Hindlimb muscle (tissue), 1 donor: ENCODE data around the gene JTB. TPM values are rescaled to one million over a fixed set of nuclear protein-coding genes. Genes with fewer than 3 reads are reported as not detected.
"Not testable (repeated sequence)": the region's sequence is repeated elsewhere in the genome, so short reads cannot be mapped to it uniquely, and the experiment has no call there.

Experiments
- DNase-seq: peaks from one replicate; pipeline ENCODE4 v3.0.0-alpha.2; 2013
- polyA plus RNA-seq: library from polyadenylated mRNA; unstranded; fragments of 120-200 nt; gene quantifications from one replicate; pipeline ENCODE4 v1.2.1, GENCODE V29; 2013; ENCODE audit not compliant: insufficient read length

JTB gene
- 72.1 TPM for polyA plus RNA-seq

GRCh38 chr1:153977250-153978240, at the start of gene JTB:
Gene JTB, minus strand, starts transcription at chr1:153977674. Its CDS starts 422 bp downstream, at chr1:153977252.
- peak; percentile 89 for DNase-seq

DNA sequence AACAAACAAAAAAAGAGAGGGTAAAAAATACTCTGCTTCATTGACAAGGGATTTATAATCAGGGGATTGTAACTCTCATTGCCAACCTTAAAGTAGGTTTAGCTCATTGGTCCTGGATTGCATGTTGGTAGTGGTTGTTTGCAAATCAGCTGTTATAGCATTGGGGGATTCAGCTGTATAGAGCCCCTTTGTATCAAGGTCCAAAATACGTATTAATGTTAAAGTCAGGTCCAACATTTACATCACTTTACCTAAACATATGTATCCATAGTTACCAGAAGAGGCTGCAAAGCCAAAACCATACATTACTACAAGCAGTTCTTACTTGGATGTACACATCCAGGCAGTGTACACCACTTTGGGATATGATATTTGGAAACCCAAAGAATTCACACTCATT, 42.5 kb upstream of the JTB start:
- no peak for DNase-seq

GRCh38 chr1:154019269-154019668, 41.8 kb upstream of the JTB start:
- DNase-seq, result no peak

- DNase-seq, result no peak
These were observed 36.9 kb upstream of the JTB start for GRCh38 chr1:154014154-154014907.

GRCh38 chr1:154012543-154012942, 35.1 kb upstream of the JTB start:
- not testable (repeated sequence) for DNase-seq

DNA sequence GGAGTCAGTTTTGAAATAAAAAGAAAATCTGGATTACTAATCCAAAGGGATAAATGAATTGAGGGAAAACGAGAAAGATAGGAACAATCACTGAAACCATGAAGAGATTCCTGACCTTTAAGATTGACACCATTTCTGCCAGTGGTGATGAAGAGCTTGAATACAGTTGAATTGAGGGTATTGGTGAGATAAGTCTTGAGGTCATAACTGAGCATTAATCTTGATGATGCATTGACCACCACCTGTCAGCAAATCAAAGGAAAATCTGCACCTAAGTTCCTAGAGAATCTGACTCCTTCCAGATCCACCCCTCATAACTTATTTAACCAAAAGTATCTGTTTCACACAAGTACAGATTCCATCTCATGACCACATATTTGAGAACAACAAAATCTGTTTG, 34.7 kb upstream of the JTB start:
- DNase-seq, result no peak

- no peak for DNase-seq
These were observed 28.7 kb upstream of the JTB start for GRCh38 chr1:154006136-154006535.

GRCh38 chr1:154000420-154000819, 22.9 kb upstream of the JTB start:
- no peak for DNase-seq

DNA sequence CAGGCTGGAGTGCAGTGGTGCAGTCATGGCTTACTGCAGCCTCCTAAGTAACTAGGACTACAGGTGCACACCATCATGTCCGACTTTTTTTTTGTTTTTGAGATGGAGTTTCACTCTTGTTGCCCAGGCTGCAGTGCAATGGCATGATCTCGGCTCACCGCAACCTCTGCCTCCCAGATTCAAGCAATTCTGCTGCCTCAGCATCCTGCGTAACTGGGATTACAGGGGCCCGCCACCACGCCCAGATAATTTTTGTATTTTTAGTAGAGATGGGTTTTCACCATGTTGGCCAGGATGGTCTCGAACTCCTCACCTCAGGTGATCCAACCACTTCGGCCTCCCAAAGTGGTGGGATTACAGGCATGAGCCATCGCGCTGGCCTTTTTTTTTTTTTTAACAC, 19.4 kb upstream of the JTB start:
- not testable (repeated sequence) for DNase-seq

DNA sequence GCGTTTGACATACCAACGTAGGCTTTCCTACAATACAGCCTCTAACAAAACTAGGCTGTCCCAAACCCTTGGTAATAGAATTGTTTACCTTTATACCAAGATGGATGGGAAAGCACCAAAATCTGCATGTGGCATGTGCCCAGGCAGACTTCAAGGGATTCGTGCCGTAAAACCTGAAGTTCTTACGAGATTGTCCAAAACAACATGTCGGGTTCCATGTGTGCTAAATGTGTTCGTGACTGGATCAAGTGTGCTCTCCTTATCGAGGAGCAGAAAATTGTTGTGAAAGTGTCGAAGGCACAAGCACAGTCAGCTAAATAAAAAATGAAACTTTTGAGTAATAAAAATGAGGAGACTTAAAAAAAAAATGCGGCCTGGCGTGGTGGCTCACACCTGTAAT, 18.2 kb upstream of the JTB start:
- no peak for DNase-seq

- no peak for DNase-seq
These were observed 17.7 kb upstream of the JTB start for GRCh38 chr1:153995202-153995601.

DNA sequence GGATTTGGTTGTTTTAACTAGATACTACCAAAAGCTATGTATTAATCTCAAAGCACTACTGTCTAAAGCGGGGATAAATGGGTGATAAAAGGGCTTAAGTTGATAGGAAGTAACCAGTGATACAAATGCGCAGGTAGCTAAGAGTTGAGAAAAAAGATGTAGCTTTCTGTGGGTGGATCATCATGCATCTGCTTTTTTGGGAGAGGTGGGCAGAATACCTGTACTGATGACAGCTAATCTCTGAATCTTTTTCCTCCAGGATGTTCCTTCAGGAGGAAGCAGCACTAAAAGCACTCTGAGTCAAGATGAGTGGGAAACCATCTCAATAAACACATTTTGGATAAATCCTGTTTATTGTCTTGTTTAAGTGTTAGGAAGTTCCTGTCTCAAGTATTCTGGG, 14.3 kb upstream of the JTB start:
- DNase-seq, result no peak

DNA sequence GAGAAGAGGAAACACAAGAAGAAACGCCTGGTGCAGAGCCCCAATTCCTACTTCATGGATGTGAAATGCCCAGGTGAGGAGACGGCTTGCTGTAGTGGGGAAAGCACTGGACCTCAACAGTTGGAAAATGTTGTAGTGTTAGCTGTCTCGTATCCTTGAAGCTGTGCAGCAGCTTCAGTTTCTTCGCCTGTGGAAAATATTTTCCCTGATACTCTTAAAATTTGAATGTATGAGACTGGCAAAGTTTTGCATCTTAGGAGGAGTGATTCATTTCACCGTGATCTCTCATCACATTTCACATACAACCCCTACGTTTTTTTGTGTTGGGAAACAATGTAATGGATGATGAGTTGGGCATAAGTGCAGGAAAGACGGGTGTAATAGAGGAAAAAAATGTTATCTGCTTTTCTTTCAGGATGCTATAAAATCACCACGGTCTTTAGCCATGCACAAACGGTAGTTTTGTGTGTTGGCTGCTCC, 13.7 kb upstream of the JTB start:
- DNase-seq, result no peak

- peak; percentile 96 for DNase-seq
These were observed 13.1 kb upstream of the JTB start, which contains the start of gene RPS27 for GRCh38 chr1:153990468-153991150. Gene RPS27, plus strand, starts transcription at chr1:153990762. Its CDS starts 35 bp downstream, at chr1:153990797.

- no peak for DNase-seq
These were observed 10.1 kb upstream of the JTB start for GRCh38 chr1:153987621-153988020.

- DNase-seq, result peak; percentile 82
These were observed 8.7 kb upstream of the JTB start, which contains the start of gene RAB13 for GRCh38 chr1:153985941-153986761. Gene RAB13, minus strand, starts transcription at chr1:153986339. Its CDS starts 103 bp downstream, at chr1:153986236.

- peak; percentile 54 for DNase-seq
These were observed 8.0 kb upstream of the JTB start for GRCh38 chr1:153985341-153985912.

DNA sequence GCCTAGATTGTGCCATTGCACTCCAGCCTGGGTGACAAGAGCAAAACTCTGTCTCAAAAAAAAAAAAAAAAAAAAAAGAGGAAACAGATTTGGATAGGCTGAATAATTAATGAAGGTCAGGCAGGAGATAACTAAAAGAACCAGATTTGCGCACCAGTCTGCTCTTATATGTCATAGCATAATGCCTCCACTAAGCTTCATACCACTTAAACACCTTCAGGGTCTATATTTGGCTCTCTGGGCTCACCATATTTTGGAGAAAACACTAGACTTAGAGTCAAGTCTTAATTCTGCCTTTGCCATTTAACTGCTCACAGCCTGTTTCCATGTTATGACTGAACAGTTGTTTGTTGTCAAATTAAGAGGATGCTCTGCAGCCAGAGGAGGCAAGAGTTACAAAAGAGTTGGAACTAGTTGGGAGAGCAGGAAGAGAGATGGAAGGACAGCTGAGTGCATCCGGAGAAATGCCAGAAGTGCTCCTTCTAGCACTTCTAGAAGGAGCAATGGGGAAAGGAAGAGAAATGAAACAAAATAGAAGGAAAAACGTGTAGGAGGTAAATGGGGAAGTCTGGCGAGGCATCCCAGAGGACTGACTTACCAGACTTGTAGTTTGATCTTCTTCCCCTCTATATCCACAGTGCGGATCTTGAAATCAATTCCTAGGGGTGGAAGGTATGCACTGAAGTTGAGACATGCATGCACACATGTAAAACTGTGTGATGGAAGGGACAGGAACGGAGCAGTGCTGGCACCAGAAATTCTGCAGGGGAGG, 6.8 kb upstream of the JTB start:
- no peak for DNase-seq

DNA sequence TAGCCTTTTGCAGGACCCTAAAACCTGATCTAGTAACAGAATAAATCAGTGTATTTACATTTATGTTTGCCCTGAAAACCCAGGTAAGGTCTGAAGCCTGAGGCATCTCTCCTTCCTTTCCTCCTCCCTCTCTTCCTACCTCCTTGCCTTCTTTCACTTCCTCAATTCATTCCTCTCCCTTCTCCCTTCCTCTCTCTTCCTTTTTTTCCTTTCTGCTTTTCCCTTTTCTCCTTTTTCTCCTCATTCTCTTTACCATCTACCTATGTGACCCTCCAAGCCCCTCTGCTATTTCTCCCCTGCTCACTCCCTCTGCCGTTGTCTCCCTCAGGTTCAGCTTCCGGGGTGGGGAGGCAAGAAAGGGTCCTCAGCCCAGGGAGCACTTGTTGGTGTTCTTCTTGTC, 4.3 kb upstream of the JTB start:
- DNase-seq, result not testable (repeated sequence)

DNA sequence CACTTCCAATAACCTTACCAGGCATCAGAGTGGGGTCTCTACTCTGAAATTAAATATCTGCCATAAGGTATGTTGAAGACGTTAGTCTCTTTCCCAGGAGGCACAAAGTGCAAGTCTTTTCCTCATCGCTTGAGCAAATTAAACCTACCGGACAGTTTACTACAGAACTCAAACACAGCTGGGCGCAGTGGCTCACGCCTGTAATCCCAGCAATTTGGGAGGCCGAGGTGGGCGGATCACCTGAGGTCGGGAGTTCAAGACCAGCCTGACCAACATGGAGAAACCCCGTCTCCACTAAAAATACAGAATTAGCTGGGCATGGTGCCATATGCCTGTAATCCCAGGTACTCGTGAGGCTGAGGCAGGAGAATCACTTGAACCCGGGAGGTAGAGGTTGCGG, 1.6 kb upstream of the JTB start:
- DNase-seq, result not testable (repeated sequence)
